Activated CD4-positive, alpha-beta T cell treated with anti-CD3 and anti-CD28 coated beads, Interleukin-10, Interleukin-2, amounts not matched to agents 100 ng/mL and 50 ng/mL, durations not matched to agents 16 hours and 8 hours (primary cell): ENCODE data around the gene MBTD1.
"Not testable (repeated sequence)": the region's sequence is repeated elsewhere in the genome, so short reads cannot be mapped to it uniquely, and the experiment has no call there.

Experiments
- DNase-seq: peaks from one replicate; pipeline ENCODE4 v3.0.0-alpha.2; 2020

MBTD1 gene

GRCh38 chr17:51251010-51251409 is 8.8 kb downstream of the MBTD1 start:
- DNase-seq: no peak

DNA sequence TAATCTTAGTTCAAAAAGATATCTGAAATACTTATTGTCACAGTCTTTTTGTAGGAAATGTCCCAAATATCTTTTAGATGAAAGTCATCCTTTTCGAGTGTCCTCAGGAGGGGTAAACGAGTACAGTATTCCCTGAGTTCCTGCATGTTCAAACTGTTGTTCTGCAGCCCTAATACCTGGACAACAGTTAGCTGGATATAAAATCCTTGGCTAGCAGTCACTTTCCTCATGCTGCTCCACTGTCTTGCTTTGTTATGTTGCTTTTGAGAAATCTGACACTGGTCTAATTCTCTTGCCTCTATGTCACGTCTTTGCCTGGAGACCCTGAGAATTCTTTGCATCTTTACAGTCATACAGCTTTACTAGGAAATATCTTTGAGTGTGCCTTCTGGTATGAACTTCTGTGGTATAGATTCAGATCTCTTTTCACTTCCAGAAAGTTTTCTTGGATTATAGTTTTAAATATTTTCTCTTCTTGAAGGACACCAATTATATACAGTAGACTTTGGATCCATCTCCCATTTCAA is 9.5 kb downstream of the MBTD1 start:
- no peak for DNase-seq

DNA sequence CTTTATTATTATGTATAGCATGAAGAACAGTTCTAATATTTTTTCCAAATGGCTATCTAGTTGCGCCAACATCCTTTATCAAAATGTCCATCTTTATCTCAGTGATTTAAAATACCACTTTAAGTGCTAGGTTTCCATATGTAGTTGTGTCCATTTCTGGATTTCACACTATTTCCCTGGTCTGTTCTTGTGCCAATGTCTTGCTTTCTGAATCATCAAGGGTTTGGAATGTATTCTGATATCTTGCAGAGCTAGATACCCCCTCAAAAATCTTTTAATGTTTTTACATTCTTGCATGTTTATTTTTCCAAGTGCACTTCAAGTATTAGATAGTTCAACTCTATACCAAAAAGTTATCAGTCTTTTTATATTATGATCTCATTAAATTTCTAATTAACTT is 14.3 kb downstream of the MBTD1 start:
- no peak for DNase-seq

- no peak for DNase-seq
Observed at GRCh38 chr17:51244041-51244440, 15.8 kb downstream of the MBTD1 start.

- DNase-seq: no peak
Observed at GRCh38 chr17:51240275-51240674, 19.6 kb downstream of the MBTD1 start.

GRCh38 chr17:51238255-51238887 is 21.5 kb downstream of the MBTD1 start:
- DNase-seq: peak; percentile 44

DNA sequence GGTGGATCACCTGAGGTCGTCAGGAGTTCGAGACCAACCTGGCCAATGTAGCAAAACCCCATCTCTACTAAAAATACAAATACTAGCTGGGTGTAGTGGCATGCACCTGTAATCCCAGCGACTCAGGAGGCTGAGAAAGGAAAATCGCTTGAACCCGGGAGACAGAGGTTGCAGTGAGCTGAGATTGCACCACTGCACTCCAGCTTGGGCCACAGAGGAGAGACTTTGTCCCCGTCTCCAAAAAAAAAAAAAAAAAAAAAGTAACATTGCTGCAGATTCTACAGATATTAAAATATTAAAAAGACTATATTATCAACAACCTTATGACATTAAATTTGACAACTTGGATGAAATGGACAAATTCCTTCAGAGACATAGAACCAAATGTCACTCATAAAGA is 25.7 kb downstream of the MBTD1 start:
- DNase-seq: no peak

- no peak for DNase-seq
Observed at GRCh38 chr17:51231999-51232398, 27.9 kb downstream of the MBTD1 start.

DNA sequence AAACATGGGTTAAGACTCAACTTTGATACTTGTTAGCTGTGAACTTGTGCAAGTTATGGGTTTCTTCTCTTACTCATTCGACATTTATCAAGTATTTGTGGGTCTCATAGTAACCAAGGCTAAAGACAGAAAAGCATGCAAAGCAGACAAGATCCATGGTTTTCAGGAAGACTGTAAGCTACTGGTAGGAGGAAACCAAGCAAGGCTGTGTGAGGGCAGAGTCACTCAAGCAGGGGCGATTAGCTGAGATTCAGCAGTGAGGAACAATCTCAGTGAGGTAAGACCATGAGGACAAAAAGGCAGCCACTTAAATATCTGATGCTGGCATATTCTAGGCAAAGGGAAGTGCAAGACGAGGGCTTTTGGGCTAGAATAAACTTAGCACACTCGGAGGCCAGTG is 29.5 kb downstream of the MBTD1 start:
- no peak for DNase-seq

GRCh38 chr17:51229889-51230288 is 30.0 kb downstream of the MBTD1 start:
- no peak for DNase-seq

DNA sequence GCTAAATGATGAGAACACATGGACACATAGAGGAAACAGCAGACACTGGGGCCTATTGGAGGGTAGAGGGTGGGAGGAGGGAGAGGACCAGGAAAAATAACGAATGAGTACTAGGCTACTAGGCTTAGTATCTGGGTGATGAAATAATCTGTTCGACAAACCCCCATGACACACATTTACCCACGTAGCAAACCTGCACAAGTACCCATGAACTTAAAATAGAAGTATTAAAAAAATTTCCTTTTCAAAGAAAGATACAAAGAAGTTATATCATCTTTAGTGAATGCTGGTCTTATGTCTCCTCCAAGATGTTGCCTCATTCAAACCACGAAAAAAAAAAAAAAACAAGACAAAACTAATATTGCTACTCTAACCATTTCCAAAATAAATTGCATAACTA is 31.7 kb downstream of the MBTD1 start:
- DNase-seq: no peak

DNA sequence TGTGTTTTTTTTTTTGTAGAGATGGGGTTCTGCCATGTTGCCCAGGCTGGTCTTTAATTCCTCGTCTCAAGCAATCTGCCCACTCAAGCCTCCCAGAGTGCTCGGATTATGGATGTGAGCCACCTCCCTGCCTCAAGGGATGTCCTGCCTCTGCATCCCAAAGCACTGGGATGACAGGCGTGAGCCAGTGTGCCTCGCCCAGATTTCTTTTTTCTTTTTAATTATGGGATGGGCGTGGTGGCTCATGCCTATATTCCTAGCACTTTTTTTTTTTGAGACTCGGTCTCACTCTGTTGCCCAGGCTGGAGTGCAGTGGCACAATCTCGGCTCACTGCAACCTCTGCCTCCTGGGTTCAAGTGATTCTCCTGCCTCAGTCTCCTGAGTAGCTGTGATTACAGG is 34.3 kb downstream of the MBTD1 start:
- not testable (repeated sequence) for DNase-seq

- no peak for DNase-seq
Observed at GRCh38 chr17:51224402-51225262, 35.2 kb downstream of the MBTD1 start.

GRCh38 chr17:51221322-51221721 is 38.5 kb downstream of the MBTD1 start:
- DNase-seq: no peak

- no peak for DNase-seq
Observed at GRCh38 chr17:51217946-51218345, 41.9 kb downstream of the MBTD1 start.

DNA sequence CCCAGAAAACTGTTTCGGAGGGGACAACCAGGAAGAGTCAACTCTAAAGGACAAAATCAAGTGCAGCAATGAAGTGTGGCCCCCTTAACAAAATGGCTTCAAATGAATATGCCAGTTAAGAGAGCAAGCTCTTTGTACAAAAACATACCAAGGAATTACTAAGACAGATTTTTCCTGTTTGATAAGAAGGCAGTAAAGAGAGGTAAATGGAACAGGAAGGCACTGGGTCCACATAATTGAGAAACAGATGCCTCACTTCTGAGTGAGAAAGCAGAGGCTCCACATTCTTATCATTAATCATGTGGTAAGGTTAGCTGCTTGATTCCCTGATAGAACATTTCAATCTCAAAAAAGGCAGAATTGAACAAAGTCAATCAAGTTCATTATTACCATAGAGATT is 44.9 kb downstream of the MBTD1 start:
- no peak for DNase-seq

DNA sequence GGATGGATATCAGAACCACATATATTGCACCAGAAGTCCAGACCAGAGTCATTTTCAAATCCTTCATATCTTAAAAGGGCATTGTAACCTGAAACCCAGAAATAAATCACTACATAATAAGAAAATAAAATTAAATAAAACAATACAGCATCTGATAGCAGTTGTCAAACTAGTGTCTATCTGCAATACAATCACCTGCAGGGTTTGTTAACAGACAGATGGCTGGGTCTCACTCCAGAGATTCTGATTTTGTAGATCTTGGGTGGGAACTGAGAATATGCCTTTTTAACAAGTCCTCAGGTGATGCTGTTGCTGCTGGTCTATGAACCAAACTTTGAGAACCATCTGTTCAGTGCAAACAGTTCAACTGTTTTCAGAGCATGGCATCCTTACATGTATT is 56.0 kb downstream of the MBTD1 start:
- no peak for DNase-seq

- DNase-seq: no peak
Observed at GRCh38 chr17:51200846-51201245, 59.0 kb downstream of the MBTD1 start.

- DNase-seq: peak; percentile 10
Observed at GRCh38 chr17:51200295-51200694, 59.6 kb downstream of the MBTD1 start.

- no peak for DNase-seq
Observed at GRCh38 chr17:51197754-51198153, 62.1 kb downstream of the MBTD1 start.

- no peak for DNase-seq
Observed at GRCh38 chr17:51191895-51192294, 68.0 kb downstream of the MBTD1 start.

- DNase-seq: no peak
Observed at GRCh38 chr17:51189628-51190027, 70.2 kb downstream of the MBTD1 start.

- DNase-seq: no peak
Observed at GRCh38 chr17:51189162-51189561, 70.7 kb downstream of the MBTD1 start.

DNA sequence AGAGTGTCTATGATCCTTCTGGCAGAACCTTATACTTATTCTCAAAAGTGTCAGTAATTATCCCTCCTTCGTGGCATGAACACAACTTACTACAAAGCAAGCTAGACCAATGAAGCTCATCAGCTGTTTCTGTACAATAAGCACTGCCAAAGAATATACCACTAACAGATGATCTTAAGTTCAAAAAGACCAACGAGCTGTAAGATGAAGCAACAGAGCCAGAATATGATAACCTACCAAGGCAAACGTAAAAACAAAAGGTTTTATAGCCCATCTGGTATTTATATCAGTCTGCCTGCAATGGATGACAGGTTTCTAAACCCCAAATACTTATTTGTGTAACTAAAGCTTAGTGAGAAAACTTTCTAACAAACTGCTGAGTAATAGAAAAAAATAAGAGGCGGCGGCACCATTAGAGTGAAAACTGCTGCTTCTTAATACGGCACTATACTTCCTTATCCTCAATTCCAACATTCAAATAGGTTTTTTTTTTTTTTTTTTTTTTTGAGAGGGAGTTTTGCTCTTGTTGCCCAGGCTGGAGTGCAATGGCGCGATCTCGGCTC is 71.5 kb downstream of the MBTD1 start:
- no peak for DNase-seq
